Motor neuron (in vitro differentiated cells): Measurements from ENCODE around the gene CEP120. TPM values are rescaled to one million over a fixed set of nuclear protein-coding genes. Genes with fewer than 3 reads are reported as not detected.
A peak's percentile ranks its signal among the peaks of the same experiment; 100 is the strongest.
"Not testable (repeated sequence)": the region's sequence is repeated elsewhere in the genome, so short reads cannot be mapped to it uniquely, and the experiment has no call there.

ENCODE experiments used
- ATAC-seq, 8 experiments: fragments of 200-7000 bp; cut with Tn5 transposase; replicated peaks in 6 of 8; 2 replicates each; pipeline ENCODE4 v1.8.0; 2021; ENCODE audit warnings: mild to moderate bottlenecking in 8 of 8, moderate library complexity in 8 of 8
- H3K27ac ChIP-seq, 2 donors: fragments of 250-450 bp; sonication (Bioruptor Pico); 2 replicates each; pipeline ENCODE4 v1.9.0; 2021; ENCODE audit warnings: antibody characterized with exemption in 2 of 2, mild to moderate bottlenecking in 2 of 2, moderate library complexity in 1 of 2
- H3K4me1 ChIP-seq, 2 donors: fragments of 250-450 bp; sonication (Bioruptor Pico); replicated peaks in 1 of 2; 2 replicates each; pipeline ENCODE4 v1.6.1; 2021; ENCODE audit warnings: antibody characterized with exemption in 2 of 2, mild to moderate bottlenecking in 2 of 2, moderate library complexity in 1 of 2
- H3K4me3 ChIP-seq, 5 donors: fragments of 250-450 bp; sonication (Bioruptor Pico); 2 replicates each; pipeline ENCODE4 v1.9.0; 2021; ENCODE audit warnings: antibody characterized with exemption in 5 of 5, mild to moderate bottlenecking in 5 of 5, moderate library complexity in 4 of 5
- WGBS, 10 experiments: fragments of 450-650 bp; shearing (Covaris generic); methylation state at CpG; one replicate each; pipeline ENCODE4 v1.0.0; 2022; 5-methylcytosine and 5-hydroxymethylcytosine counted together
- in situ Hi-C, 9 experiments: fragments of 400-800 bp; cut with MboI; loops; one replicate each; pipeline ENCODE4 v1.15.0; 2021; ENCODE audit warnings: low sequenced_read_pairs in 9 of 9, low pct_unique_long_range_greater_than_20kb in 2 of 9; ENCODE audit not compliant: unreplicated experiment in 9 of 9
- total RNA-seq, 8 experiments: library from RNA; unstranded; fragments of 300-600 nt; gene quantifications; 2 replicates each; pipeline versions ENCODE4 v1.2.3 to v1.2.4, GENCODE V29; 2022

CEP120 gene
- total RNA-seq, result 10 to 100 TPM; 13.7 to 28.3 (median 19.0) TPM

- Histone ChIP-seq H3K4me1 (peaks cover 5% of the 10 kb centered on the region in 2 donors), H3K27ac (peak within 1 kb of the TSS; percentile 66 to 79), H3K4me3 (peak within 1 kb of the TSS; percentile 46 to 60 (median 52))
- WGBS, 10 experiments, result 0 to 18% (median 3%) methylated on average over 2 to 21 of the region's 47 CpGs
- in situ Hi-C loops, result loop anchor here in 5 of 9 experiments (25.0 kb wide), 2 partner anchors 164 to 189 kb away; no protein-coding TSS in a partner anchor
- ATAC-seq, result peak; percentile 97 to 99 (median 99)
Measured at GRCh38 chr5:123423278-123424149, at the start of gene CEP120. CEP120 (minus strand) TSS chr5:123423403; CDS start chr5:123422998, 405 bp downstream.

- ATAC-seq, result peak in 6 of 8 experiments; percentile 85 to 98 (median 96)
- Histone ChIP-seq H3K4me3 (no peak overlapping the region), H3K27ac (no peak overlapping the region), H3K4me1 (peaks cover 0 to 10% of the 10 kb centered on the region in 2 donors)
- WGBS, 10 experiments, result 0 to 93% (median 61%) methylated on average over 1 to 8 of the region's 8 CpGs; no CpG with 5 or more reads in 1 of the 10 experiments
- in situ Hi-C loops, result no loop called here
Measured at GRCh38 chr5:123472150-123472924, 49.1 kb upstream of the CEP120 start.

- in situ Hi-C loops, result no loop called here
- no peak overlapping the region for H3K27ac ChIP-seq
- peaks cover 0 to 10% of the 10 kb centered on the region in 2 donors for H3K4me1 ChIP-seq
- no peak for ATAC-seq
- H3K4me3 ChIP-seq, result no peak overlapping the region
- WGBS, 10 experiments, result 45 to 100% (median 79%) methylated on average over 2 to 3 of the region's 3 CpGs; no CpG with 5 or more reads in 1 of the 10 experiments
Measured at GRCh38 chr5:123471385-123471784, 48.2 kb upstream of the CEP120 start.

- H3K4me1 ChIP-seq, H3K4me3 ChIP-seq, in situ Hi-C loops, ATAC-seq, H3K27ac ChIP-seq: not testable (repeated sequence)
- 78 to 100% (median 82%) methylated on average over 1 of the region's 1 CpG; no CpG with 5 or more reads in 6 of the 10 experiments for WGBS, 10 experiments
Measured at GRCh38 chr5:123466839-123467238, 43.6 kb upstream of the CEP120 start.

- in situ Hi-C loops, result no loop called here
- peaks cover 7 to 21% of the 10 kb centered on the region in 2 donors for H3K4me1 ChIP-seq
- H3K4me3 ChIP-seq, result no peak overlapping the region
- H3K27ac ChIP-seq, result no peak overlapping the region
- no peak for ATAC-seq
- 20 to 100% (median 63%) methylated on average over 1 to 2 of the region's 2 CpGs; no CpG with 5 or more reads in 1 of the 10 experiments for WGBS, 10 experiments
Measured at GRCh38 chr5:123460296-123460729, 37.1 kb upstream of the CEP120 start.

- in situ Hi-C loops, H3K27ac ChIP-seq, H3K4me3 ChIP-seq, ATAC-seq: not testable (repeated sequence)
- no CpG with 5 or more reads among the region's 4 CpGs for WGBS, 10 experiments
- H3K4me1 ChIP-seq, result peaks cover 12 to 26% of the 10 kb centered on the region in 2 donors
Measured at GRCh38 chr5:123458994-123459393, 35.8 kb upstream of the CEP120 start.

GRCh38 chr5:123456242-123456641, 33.0 kb upstream of the CEP120 start:
- Histone ChIP-seq H3K4me1 (peaks cover 16 to 35% of the 10 kb centered on the region in 2 donors), H3K4me3 (no peak overlapping the region), H3K27ac (no peak overlapping the region)
- in situ Hi-C loops, result no loop called here
- ATAC-seq, result peak in 4 of 8 experiments; percentile 67 to 87 (median 75)
- 8 to 100% (median 43%) methylated on average over 1 of the region's 1 CpG; no CpG with 5 or more reads in 1 of the 10 experiments for WGBS, 10 experiments

- H3K4me3 ChIP-seq, result no peak overlapping the region
- 19 to 100% (median 64%) methylated on average over 1 to 2 of the region's 2 CpGs; no CpG with 5 or more reads in 1 of the 10 experiments for WGBS, 10 experiments
- peaks cover 22 to 41% of the 10 kb centered on the region in 2 donors for H3K4me1 ChIP-seq
- ATAC-seq, result peak in 3 of 8 experiments; percentile 3 to 25 (median 17)
- H3K27ac ChIP-seq, result no peak overlapping the region
- in situ Hi-C loops, result no loop called here
Measured at GRCh38 chr5:123455640-123456039, 32.4 kb upstream of the CEP120 start.

GRCh38 chr5:123455095-123455494, 31.9 kb upstream of the CEP120 start:
- Histone ChIP-seq H3K4me3 (no peak overlapping the region), H3K27ac (no peak overlapping the region), H3K4me1 (peaks cover 27 to 45% of the 10 kb centered on the region in 2 donors)
- 0 to 100% (median 46%) methylated on average over 1 to 3 of the region's 3 CpGs; no CpG with 5 or more reads in 4 of the 10 experiments for WGBS, 10 experiments
- ATAC-seq, result peak in 3 of 8 experiments; percentile 8 to 40 (median 27)
- in situ Hi-C loops, result no loop called here

- ATAC-seq, result peak in 4 of 8 experiments; percentile 29 to 73 (median 56)
- WGBS, 10 experiments, result 0 to 100% (median 71%) methylated on average over 1 of the region's 1 CpG; no CpG with 5 or more reads in 2 of the 10 experiments
- in situ Hi-C loops, result no loop called here
- no peak overlapping the region for H3K4me3 ChIP-seq
- H3K27ac ChIP-seq, result no peak overlapping the region
- H3K4me1 ChIP-seq, result peaks cover 34 to 50% of the 10 kb centered on the region in 2 donors
Measured at GRCh38 chr5:123454259-123454911, 31.2 kb upstream of the CEP120 start.

GRCh38 chr5:123452401-123452800, 29.2 kb upstream of the CEP120 start:
- in situ Hi-C loops, result no loop called here
- Histone ChIP-seq H3K4me1 (peaks cover 40 to 54% of the 10 kb centered on the region in 2 donors), H3K4me3 (no peak overlapping the region), H3K27ac (no peak overlapping the region)
- WGBS, 10 experiments, result 56 to 88% (median 78%) methylated on average over 1 to 4 of the region's 4 CpGs
- no peak for ATAC-seq

- 0 to 66% (median 45%) methylated on average over 1 to 3 of the region's 3 CpGs; no CpG with 5 or more reads in 2 of the 10 experiments for WGBS, 10 experiments
- in situ Hi-C loops, result no loop called here
- no peak overlapping the region for H3K4me3 ChIP-seq
- peaks cover 39 to 44% of the 10 kb centered on the region in 2 donors for H3K4me1 ChIP-seq
- peak overlapping the region; percentile 15 to 33 for H3K27ac ChIP-seq
- ATAC-seq, result peak; percentile 11 to 67 (median 41)
Measured at GRCh38 chr5:123451047-123451446, 27.8 kb upstream of the CEP120 start.
